T-helper 22 cell (primary cell): Measurements from ENCODE around the gene TAGLN3.
"Not testable (repeated sequence)": the region's sequence is repeated elsewhere in the genome, so short reads cannot be mapped to it uniquely, and the experiment has no call there.

Experiments
- DNase-seq: peaks from one replicate; pipeline ENCODE4 v3.0.0-alpha.2; 2020; ENCODE audit warnings: low read depth

The TAGLN3 gene

DNA sequence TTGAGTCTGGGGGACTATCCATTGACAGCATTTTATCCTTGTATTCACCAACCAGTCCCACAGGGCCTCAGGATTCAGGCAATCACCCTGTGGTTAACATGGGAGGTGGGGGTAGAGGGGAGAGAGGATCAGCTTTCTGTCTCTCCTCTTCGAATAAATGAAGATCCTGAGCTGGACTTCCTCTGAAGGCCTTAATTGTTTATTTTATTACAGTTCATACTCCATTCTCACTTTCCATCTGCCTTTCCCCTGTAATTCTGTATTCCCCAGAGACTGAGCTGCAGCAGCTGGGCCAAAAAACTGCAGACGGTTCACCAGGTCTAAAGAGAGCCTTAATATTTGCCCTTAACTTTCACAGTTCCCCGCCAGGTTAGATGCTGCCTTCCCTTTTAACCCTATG is 11.9 kb downstream of the TAGLN3 start:
- DNase-seq: no peak

DNA sequence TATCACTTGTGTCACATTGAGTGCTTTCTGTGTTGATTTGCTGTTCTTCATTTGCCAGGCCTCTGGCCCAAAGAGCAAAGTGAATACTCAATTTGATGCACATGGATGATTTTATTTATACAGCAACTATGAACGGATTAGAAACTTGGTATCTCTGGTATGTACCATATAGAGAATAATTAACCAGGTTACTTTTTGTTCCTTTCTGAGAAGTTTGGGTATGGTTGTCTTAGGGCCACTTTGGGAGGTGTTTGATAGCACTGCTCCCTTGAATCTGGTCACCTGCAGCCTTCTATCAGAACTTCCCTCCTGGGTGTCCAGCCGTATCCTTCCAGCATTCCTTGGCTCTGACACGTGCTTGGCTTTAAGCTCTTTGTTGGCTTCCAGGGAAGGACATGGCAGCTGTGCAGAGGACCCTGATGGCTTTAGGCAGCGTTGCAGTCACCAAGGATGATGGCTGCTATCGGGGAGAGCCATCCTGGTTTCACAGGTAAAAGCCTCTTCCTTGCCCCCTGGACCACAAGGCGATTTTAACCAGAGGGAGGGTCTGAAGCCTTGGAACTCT is 12.7 kb downstream of the TAGLN3 start:
- no peak for DNase-seq

DNA sequence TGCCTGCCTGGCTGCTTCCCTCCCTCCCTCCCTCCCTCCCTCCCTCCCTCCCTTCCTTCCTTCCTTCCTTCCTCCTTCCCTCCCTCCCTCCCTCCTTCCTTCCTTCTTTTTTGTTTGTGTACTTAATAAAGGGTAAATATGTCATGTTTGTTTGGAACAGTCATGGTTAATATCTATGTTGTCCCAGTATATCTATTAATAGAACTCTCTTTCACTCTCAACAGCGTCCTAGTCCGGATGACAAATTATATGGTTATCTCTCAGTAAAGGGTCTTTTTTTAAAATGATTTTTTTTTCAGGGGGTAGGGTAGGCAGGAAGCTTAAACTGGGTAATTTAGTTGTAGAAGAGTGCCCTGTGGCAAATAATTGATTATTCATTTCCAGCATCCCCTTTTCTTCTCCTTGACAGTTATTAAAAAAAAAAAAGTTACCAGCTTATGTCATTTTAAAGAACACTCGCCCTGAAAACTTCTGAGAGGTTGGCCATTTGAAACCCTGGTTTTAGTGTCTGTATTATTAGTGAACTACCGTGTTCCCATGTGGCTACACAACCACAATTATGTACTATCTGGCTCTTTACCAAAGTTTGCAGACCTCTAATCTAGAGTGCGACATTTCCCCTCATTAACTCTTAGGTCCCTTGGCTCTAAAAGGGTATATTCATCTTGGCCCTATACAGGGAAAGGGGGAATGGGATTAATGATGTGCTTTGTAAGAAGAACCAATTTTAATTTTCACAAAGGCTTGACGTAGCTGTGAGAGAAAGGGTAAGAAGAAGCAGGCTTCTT is 13.7 kb downstream of the TAGLN3 start:
- no peak for DNase-seq

DNA sequence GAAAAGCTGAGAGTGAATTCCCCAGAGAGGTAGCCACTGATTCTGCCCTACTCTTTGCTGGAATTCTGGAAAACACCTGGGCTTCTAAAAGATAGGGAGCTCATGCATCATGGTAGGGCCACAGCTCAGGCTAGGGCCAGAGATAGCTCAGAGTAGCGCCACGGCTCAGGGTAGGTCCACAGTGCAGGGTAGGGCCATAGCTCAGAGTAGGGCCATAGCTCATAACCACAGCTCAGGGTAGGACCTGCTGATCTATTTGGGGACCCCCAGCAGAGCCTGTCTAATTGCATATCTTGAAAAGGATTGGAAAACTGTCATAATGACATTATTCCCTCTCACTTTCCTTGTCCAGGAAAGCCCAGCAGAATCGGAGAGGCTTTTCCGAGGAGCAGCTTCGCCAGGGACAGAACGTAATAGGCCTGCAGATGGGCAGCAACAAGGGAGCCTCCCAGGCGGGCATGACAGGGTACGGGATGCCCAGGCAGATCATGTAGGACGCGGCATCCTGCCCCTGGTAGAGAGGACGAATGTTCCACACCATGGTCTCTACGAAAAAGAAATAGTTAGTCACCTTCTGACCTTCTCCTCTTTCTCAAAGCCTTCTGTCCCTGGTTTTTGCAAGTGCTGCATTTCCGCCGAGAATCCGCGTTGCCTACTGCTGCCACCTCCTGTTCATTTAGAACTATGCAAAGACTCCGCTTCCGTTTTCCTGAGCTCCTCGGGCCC is 14.5 kb downstream of the TAGLN3 start:
- DNase-seq: no peak

DNA sequence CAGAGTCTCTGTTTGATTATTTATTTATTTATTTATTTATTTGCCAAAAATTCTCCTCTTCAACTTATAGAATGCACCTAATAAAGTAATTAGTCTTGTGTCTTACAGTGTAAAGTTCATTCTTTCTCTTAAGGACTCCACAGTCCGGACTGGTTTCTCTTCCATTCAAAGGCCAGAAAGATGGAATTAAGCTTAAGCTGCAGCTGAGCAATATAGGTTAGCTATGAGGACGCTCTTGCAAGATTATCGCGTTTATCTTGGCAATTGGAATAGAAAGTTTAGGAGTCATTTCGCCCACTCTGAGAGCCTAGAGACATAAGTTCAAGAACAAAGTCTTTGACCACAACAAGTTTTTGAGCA is 15.0 kb downstream of the TAGLN3 start:
- DNase-seq: no peak

DNA sequence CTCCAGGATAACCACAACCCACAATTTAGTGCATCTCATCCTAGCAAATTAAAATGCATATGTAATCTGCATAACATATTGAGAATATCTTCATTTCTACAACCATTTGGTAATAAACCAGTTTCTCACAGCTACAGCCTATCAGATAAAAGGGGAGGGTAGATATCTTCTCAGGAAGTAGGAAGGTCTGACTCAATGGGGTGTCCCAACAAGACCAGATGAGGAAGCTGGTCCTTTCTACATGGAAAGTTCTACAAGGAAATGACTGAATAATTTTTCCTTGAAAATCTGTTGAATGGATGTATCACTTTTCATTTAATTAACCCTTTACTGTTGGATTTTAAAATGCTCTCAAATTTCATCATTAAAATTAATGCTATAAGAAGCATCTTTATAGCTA is 18.4 kb downstream of the TAGLN3 start:
- DNase-seq: no peak

DNA sequence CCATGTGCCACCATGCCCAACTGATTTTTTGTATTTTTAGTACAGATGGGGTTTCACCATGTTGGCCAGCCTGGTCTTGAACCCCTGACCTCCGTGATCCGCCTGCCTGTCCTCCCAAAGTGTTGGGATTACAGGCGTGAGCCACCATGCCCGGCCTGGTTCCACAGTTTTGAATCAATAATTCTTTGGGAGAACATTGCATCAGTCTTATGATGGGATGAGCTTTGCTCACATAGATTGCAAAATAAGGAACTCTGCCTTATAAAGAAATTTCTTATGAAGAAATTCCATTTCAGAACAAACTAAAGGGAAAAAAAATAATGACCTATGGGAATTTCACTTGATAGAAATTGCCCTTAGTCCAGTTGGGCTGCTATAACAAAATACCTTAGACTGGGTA is 20.0 kb downstream of the TAGLN3 start:
- DNase-seq: no peak

DNA sequence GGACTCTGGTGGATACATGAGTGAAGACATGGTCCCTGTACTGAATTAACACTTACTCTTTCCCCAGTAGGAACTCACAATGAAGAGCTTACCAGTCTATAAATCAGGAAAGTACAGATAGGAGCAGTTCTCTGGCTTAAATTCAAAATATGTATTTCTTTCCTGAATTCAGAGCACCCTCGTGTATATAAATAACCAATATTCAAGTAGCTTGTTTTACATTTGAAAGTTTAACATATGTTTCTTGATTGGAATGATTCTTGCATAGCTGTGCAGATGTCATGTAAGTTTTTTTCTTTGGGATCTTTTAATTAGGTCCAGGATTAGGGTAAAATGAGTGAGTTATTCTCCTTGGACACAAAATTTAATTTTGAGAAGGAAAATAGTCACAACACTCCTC is 21.0 kb downstream of the TAGLN3 start:
- DNase-seq: no peak

DNA sequence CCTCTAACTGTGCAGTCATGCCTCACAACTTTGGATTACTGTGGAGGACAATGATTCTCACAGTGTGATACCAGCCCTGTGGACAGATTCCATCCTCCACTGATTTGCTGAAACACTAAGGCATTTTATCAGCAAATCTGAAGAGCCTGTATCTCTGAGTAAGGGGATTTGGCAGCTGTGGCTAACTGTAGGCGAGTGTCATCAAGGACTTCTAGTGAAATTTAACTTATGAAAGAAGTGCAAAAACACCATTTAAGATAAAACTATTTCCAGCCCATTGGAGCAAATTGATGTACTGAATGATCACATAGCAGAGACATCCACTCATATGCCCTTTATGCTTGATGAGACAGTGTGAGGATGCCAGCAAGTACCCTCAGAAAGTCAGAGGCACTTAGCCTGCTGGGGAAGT is 22.0 kb downstream of the TAGLN3 start:
- no peak for DNase-seq

DNA sequence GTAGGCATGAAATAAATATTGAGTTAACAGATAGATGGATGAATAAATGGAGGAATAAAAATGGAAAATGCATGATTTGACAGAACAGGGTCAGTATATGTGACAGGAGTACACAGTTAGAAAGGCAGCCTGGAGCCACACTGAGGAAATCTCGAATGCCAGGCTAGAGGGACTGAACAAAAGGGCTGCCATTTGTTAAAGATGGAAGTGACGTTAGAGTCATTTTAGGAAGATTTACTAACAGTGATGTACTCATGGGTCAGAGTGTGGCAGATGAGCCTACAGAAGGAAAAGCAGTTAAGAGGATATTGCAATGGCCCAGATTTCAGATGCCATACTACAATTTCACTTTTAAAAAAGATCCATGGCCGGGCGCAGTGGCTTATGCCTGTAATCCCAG is 28.4 kb downstream of the TAGLN3 start:
- no peak for DNase-seq

DNA sequence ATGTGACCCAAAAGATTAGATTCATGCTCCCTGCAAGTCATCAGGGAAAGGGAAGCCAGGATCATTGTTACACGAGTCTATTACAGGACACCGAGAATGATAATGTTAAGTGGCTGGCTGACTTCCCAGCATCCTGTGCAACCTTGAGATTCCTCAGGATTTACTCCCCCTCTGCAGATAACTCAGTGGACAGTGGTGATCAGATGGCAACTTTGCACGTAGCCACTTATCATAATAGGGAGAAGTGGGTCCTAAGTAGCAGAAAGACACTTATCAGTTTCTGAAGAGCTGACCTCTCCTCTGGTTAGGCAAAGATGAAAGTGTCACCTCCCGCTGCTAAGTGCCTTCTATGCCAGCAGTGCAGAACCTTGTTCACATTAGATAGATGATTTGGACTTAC is 29.1 kb downstream of the TAGLN3 start:
- no peak for DNase-seq

DNA sequence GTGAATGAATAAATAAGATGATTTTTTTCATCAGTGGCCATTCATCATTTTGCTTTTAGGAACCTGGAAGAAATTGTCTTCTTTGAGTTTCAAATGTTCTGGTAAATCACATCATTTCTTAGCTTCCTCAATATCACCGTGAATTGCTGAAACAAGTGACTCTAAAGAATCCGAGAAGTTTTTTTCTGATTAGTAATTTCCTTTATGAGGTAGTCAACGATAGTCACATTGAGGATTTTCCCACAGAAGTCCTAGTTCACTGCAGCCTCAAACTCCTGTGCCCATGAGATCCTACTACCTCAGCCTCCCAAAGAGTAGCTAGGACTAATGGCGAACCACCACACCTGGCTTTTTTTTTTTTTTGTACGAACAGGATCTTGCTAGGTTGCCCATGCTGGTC is 32.2 kb downstream of the TAGLN3 start:
- no peak for DNase-seq

DNA sequence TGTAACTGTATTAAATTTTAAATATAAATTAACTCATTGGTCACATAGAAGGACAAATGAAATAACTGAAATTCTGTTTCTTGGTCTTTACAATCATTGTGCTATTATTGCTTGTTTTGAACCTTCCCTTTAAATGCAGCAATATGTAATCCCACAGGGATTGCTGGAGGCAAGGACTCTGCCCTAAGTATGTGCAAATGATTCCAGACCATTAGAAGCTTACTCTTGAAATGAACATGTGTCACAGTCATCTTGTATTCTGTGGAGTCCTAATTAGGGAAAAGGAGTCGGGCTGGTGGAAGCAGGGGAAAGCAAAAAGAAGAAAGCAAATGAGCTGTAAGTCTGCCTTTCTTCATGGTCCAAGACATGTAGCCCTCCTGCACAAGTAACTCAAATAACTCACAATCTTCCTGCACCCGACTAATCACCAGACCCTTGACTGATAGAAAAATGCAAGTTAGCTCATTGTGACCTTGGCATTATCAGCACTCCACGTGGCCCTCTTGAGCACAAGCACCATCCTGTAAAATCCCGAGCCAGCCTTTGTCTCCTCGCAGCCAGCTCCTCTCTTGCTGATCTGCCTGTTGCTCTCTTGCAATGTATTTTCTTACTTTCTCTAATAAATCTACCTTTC is 33.5 kb downstream of the TAGLN3 start:
- no peak for DNase-seq

DNA sequence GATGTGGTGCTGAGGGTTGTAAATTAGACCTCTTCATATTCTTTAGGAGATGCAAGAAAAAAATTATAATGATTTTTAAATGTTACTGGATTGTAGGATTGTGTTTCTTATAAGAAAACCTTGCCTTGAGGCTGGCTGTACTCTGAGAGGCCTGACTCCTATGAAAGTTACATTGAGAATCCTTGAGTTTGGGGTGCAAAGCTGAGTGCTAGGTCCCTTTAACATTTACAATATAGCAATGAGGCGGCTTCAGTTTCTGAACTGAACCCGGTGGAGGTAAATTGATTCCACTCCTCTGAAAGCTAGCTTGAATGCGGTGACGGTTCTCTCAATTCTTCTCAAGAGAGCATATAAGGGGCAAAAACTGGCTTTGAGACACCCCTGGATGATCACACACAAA is 35.7 kb downstream of the TAGLN3 start, which contains the start of gene TMPRSS7:
TMPRSS7 (plus strand) TSS at position 301 of the 400 bp plus-strand sequence. CDS start 110 bp downstream, outside the sequence.
- no peak for DNase-seq

DNA sequence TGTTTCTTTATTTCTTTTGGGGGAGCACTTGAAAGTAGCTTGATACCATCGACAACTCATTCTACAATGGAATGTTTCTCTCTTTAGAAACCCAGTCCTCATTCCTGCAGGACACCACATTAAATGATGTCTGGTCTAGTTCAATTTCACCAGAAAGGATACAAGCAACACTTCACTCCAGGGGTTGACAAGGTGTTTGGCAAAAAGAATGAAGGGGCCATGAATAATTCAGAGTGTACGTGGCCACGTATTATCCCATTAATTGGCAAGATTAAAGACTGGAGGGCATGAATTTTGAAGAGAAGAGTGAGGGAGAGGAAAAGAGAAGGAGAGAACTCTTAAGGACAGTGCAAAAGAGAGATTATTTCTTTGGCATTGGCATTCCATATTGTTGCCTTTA is 36.5 kb downstream of the TAGLN3 start:
- no peak for DNase-seq

DNA sequence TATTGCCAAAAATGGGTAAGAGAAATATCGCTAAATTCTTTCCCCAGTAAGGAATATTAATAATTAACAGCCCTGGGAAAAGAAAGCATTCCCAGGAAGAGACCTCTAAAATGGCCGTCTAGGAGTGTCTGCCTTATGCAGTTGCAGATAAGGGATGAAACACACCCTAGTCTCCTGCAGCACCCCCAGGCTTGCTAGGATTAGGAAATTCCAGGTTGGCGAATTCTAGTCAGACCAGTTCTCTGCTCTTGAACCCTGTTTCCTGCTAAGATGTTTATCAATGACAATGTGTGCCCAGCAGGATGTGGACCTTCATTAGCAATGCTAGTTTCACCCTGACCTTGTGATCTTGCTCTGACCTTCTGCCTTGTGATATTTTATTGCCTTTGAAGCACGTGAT is 38.5 kb downstream of the TAGLN3 start:
- not testable (repeated sequence) for DNase-seq

DNA sequence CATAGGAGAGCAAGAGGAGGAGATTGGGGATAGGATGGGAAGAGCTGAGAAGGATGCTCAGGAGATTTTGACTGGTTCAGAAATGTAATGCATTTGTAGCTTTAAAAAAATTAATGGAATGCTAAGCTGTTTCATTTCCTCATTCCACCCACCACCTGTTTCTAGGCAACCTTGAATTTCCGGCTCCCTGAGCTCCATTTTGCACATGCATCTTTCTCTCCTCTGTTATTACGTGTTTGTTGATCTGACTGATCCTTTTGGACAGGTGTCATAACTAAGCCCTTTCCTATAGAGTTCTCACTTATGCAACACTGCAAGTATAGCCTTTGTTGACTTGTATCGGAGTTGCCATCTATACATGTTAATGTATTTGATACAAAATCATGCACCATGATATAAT is 40.1 kb downstream of the TAGLN3 start:
- DNase-seq: no peak

DNA sequence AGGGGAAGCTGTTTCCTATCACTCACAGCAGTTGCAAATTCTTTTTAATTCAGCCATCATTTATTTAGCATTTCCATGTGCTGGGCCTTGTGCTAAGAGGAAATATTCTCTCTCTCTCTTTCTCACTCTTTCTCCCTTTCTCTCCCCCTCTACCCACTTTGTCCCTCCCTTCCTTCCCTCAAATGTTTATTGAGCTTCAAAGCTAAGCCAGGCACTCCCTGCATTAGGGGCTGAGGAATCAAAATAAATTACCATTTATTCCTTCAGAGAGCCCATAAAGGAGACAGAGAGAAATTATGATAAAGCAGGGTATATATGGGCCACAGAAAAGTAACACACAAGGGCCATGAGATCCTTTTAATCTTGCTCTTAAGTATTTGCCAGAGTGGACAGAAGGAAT is 42.6 kb downstream of the TAGLN3 start:
- no peak for DNase-seq

DNA sequence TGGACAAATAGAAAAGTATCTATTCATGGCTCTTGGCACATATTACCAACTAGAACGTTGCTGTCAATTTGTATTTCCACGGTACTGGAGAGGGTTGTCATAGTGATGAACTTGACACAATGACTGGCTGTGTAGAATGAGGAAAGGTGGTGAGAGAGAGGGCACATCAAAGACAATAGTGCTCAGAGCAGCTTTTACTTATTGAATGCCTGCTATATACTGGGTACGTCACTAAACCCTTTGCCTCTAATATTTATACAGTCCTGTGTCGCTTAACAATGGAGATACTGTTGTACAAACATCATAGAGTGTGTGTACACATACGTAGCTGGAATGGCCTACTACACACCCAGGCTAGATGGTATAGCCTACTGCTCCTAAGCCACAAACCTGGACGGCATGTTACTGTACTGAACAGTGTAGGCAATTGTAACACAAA is 44.1 kb downstream of the TAGLN3 start:
- no peak for DNase-seq

DNA sequence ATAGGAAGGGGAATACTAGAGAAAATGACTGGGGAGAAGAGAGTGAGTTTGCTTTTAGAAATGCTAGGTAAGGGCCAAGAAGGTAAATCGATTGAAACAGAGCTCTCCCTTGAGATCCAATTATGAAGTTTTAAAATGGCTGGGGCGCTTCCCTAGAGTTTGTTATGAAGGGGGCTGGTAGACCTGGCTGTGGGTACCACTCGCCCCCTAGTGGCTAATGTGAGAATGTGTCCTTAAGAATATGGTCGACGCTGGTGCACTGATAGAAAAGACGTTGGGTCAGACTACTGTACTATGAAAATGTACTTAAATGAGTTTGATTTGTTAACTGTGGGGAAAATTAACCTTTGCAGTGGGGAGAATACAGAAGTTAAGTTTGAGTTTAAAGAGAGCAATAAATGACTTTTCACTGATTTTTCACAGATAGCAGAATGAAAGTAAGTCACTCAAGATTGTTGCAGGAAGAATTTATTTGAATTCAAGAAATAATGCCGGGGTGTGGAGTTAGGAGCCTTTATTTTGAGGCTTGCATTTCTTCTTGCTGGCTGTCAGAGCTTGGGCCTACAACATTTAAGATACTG is 45.0 kb downstream of the TAGLN3 start:
- DNase-seq: peak; percentile 1

DNA sequence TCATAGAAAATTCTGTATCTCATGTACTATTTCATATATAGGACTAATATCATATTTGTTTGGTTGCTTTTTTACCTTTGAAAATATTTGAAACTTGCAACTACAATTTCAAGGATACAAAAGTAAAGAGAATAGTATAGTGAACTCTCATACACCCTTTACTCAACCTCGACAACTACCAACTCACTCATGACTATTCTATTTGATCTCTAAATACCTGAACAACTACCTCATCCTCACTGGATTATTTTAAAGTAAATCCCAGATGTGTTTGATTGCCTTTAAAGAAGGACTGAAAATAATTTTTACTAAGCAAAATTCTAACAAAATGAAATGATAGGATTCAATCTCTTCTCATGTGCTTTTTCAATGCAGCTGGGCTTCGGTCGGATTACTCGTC is 47.9 kb downstream of the TAGLN3 start:
- DNase-seq: no peak

DNA sequence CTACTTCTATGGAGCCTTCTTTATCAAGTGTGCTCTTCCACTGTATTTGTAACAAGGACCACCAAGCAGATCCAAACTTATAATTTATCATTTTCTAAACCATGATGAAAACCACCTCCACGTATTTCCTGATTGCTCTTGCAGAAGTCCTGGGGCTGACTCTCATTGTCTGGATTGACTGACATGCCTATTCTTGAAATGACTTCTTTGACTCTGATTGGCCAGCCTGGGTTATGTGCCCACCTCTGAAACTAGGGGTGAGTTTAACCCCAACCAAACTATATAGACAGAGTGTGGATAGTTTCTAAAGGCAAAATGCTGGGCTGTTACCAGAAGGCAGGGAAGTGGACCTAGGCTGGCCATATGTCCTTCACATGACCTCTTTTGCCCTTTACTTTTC is 48.5 kb downstream of the TAGLN3 start:
- no peak for DNase-seq
